Bronchial epithelial cell (primary cell): ENCODE results near the gene GP9. TPM values are rescaled to one million over a fixed set of nuclear protein-coding genes. Genes with fewer than 3 reads are reported as not detected.

ENCODE experiments used
- DNase-seq: peaks from one replicate; pipeline ENCODE4 v3.0.0-alpha.2; 2010; ENCODE audit warnings: low read depth
- FAIRE-seq: peaks from 2 replicates; lab custom pipeline; 2011; peaks lifted over from hg19 to GRCh38; lab: Jason Lieb, UNC
- H3K27me3 ChIP-seq: 2 replicates; pipeline ENCODE4 v1.5.1; 2011; ENCODE audit warnings: low read length; ENCODE audit not compliant: control insufficient read depth, insufficient read depth
- H3K36me3 ChIP-seq: 2 replicates; pipeline ENCODE4 v1.5.1; 2011; ENCODE audit warnings: low read length; ENCODE audit not compliant: control insufficient read depth, insufficient read depth
- H3K4me3 ChIP-seq: 2 replicates; pipeline ENCODE4 v1.5.1; 2011; ENCODE audit warnings: mild to moderate bottlenecking, low read depth, low read length, control low read depth
- total RNA-seq: library from RNA; depleted of rRNA; stranded (reverse); fragments of >200 nt; gene quantifications from 2 replicates; pipeline ENCODE4 v1.2.1, GENCODE V29; 2014
- TF ChIP-seq, protein P1 (sequence below): IDR thresholded peaks from 2 replicates; pipeline ENCODE4 v1.5.1; 2011; ENCODE audit warnings: mild to moderate bottlenecking, moderate library complexity, low read length, control low read depth, inconsistent platforms; ENCODE audit not compliant: insufficient read depth, severe bottlenecking

GP9 gene
- total RNA-seq, 1 donor from 2014 or later: not detected

DNA sequence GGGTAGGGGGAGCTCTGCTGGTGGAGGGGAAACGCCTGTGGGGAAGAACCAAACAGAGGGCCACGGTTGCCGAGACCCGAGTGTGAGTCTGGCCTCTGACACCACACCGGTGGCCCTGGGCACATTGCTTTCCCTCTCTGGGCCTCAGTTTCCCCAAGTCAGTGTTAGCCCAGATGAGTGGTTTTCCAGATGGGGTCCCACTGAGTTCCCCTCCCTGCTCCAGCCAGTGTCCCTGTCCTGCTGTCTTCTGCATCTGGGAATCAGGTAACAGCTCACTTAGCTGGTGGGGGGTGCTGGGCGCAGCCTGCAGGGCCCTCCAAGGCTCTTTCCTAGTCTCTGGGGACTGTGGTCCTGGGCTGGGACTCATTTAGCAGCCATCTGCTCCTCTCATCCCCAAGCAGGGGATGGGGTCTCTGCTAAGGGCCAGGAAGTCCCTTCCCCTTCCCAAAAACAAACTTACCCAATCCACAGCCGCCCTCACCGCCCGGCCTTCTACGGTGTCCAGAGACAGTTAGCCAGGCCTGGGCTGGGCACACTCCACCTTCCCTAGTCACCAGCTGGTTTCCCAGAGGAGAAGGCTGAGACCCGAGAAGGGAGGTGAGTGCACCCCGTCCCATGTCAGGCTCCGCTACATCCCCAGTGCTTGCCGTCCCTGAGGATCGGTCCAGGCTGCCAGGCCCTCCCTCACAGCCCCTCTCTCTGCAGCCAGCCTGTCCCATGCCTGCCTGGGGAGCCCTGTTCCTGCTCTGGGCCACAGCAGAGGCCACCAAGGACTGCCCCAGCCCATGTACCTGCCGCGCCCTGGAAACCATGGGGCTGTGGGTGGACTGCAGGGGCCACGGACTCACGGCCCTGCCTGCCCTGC, 676 bp downstream of the GP9 start:
- DNase-seq (no peak), FAIRE-seq (peak; percentile 75)
- Histone ChIP-seq H3K27me3 (no peaks in the 10 kb centered on the region), H3K4me3 (no peak overlapping the region), H3K36me3 (no peaks in the 10 kb centered on the region)
- TF ChIP-seq, protein P1, sequence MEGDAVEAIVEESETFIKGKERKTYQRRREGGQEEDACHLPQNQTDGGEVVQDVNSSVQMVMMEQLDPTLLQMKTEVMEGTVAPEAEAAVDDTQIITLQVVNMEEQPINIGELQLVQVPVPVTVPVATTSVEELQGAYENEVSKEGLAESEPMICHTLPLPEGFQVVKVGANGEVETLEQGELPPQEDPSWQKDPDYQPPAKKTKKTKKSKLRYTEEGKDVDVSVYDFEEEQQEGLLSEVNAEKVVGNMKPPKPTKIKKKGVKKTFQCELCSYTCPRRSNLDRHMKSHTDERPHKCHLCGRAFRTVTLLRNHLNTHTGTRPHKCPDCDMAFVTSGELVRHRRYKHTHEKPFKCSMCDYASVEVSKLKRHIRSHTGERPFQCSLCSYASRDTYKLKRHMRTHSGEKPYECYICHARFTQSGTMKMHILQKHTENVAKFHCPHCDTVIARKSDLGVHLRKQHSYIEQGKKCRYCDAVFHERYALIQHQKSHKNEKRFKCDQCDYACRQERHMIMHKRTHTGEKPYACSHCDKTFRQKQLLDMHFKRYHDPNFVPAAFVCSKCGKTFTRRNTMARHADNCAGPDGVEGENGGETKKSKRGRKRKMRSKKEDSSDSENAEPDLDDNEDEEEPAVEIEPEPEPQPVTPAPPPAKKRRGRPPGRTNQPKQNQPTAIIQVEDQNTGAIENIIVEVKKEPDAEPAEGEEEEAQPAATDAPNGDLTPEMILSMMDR: no peak

DNA sequence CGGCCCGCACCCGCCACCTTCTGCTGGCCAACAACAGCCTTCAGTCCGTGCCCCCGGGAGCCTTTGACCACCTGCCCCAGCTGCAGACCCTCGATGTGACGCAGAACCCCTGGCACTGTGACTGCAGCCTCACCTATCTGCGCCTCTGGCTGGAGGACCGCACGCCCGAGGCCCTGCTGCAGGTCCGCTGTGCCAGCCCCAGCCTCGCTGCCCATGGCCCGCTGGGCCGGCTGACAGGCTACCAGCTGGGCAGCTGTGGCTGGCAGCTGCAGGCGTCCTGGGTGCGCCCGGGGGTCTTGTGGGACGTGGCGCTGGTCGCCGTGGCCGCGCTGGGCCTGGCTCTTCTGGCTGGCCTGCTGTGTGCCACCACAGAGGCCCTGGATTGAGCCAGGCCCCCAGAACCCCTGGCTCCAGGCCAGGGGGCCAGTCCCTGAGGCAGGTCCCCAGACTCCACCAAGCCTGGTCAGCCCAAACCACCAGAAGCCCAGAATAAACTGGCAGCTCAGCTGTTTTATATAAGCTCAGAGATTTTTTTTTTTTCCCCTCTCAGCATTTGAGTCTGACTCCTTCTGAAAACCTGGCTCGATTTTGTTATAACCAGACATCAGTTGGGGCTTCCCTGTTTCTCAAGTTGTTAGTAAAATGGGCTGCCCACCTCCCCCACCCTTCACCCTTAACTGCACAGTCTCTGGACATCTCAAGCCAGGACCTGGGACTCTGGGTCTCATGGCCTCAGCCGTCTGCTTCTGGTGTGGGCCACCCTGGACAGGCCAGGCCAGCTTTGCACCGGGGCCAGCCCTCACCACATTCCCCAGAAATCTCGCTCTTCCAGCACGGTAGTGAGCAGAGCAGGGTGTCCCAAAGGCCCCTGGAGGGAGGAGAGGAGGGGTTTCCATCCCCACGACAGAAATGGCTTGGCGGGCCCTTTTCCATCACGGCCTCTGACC, 1.6 kb downstream of the GP9 start:
- FAIRE-seq (no peak), DNase-seq (no peak)
- Histone ChIP-seq H3K36me3 (no peaks in the 10 kb centered on the region), H3K4me3 (no peak overlapping the region), H3K27me3 (no peaks in the 10 kb centered on the region)
- TF ChIP-seq, protein P1: no peak

DNA sequence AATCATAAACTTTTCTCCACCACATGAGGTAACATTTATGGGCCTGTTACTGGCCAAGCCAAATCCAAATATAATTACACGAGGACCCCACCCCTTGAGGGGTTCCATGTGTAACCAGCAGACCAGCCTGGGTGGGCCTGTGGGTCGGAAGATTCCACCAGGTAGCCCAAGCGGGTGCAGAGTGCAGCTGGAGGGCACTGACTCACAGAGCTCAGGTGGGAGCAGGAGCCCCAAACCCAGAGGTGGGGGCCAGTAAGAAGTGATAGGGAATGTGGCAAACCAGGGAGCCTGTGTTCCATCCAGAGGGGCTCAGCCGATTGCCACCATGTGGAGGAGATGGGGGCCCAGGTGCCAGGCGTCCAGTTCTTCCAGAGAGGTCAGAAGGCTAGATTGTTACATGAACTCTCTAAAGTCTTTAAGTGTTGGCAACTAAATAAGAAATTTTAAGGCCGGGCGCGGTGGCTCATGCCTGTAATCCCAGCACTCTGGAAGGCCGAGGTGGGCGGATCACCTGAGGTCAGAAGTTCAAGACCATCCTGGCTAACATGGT, 2.6 kb downstream of the GP9 start:
- no peak overlapping the region for H3K4me3 ChIP-seq
- no peaks in the 10 kb centered on the region for H3K27me3 ChIP-seq
- H3K36me3 ChIP-seq: no peaks in the 10 kb centered on the region
- TF ChIP-seq, protein P1: no peak
- DNase-seq (no peak), FAIRE-seq (no peak)

DNA sequence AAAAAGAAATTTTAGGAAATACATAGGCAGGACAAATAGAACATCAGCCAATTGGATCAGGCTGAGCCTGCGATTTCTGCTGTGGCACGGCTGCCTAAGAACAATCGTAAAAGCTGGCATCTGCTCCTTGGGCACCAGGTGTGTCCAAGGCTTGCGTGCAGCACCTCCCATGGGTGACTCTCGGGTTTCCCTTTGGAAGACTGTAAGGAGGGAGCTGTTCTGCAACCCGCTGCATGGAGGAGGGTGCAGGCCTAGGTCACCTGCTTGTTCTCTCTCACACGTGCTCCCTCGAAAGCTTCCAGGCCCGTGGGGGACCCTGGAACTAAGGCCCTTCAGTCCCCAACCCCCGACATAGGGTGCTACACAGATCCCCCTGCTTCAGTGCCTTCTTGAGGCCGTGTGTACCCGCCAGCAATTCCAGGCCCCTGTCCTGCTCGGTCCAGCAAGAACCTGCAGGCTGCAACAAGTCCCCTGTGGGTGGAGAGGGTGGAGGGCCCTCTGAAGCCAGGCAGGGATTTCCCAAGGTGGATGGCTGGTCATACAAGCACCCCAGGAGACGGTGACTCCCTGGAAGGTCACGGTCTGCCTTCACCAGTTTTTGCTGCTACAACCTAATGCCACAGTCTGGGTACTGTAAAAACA, 3.4 kb downstream of the GP9 start:
- Histone ChIP-seq H3K36me3 (no peaks in the 10 kb centered on the region), H3K27me3 (no peaks in the 10 kb centered on the region), H3K4me3 (no peak overlapping the region)
- DNase-seq (peak; percentile 79), FAIRE-seq (no peak)
- TF ChIP-seq, protein P1: peak; percentile 17

DNA sequence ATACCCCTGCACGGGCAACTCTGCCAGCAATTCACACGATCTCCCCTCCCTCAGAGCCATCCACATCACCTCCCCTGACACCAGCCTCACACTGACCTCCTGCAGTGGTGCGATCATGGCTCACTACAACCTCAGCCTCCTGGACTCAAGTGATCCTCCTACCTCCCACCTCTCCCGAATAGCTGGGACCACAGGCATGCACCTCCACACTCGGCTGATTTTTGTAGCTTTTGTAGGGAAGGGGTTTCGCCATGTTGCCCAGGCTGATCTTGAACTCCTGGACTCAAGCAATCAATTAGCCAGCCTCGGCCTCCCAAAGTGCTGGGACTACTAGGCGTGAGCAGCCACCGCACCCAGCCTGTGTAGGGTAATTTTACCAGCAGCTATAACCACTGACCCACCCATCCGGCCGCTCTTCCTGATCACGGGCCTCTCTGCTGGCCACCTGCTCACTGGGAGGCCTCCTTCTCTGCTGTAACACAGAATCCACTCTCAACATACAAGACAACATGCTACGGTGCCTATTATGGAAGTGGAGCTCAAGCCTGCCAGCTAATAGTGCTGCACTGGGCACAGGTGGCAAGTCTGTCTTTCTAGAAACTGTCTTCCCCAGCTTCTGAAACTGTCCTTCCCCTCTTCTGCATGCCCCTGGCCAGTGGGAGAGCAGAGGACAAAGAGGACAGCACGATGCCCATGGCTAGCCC, 4.6 kb downstream of the GP9 start:
- FAIRE-seq (no peak), DNase-seq (no peak)
- Histone ChIP-seq H3K4me3 (no peak overlapping the region), H3K36me3 (no peaks in the 10 kb centered on the region), H3K27me3 (no peaks in the 10 kb centered on the region)
- TF ChIP-seq, protein P1: no peak
